ENCODE results near the gene UQCC5. TPM values are rescaled to one million over a fixed set of nuclear protein-coding genes. Genes with fewer than 3 reads are reported as not detected.

The UQCC5 gene
- total and polyA plus RNA-seq, 4 donors = 3.3 to 39.9 (median 6.8) TPM

DNA sequence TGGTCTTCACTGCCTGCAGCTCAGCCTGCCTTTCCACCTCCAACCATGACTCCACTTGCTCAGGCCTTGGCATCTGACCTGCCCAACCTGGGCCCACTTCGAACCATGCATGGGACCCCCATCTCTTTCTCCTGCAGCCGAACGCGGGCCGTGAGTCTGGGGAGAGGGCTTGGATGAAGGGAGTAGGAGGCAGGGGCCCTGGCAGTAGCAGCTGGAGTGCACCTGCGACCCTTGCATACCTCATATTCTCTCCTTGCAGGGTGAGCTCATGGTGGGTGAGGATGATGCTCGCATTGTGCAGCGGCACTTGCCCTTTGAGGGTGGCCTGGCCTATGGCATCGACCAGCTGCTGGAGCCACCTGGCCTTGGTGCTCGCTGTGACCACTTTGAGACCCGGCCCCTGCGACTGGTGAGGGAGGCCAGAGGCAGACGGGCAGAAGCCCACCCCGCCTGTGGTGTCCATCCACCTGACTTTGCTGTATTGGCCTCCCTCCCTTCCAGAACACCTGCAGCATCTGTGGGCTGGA lies 16.2 kb upstream of the UQCC5 start:
- DNase-seq (ENCODE audit: low spot score) = no peak
- Histone ChIP-seq H3K36me3 (ENCODE audit: control insufficient read depth in 4 of 4, insufficient read depth in 3 of 4, low read depth in 1 of 4, low read length in 3 of 4) (no peaks in the 10 kb centered on the region), H3K4me1 (ENCODE audit: control insufficient read depth in 4 of 4, insufficient read depth in 4 of 4, low read length in 3 of 4) (no peaks in the 10 kb centered on the region), H3K27me3 (ENCODE audit: control insufficient read depth in 4 of 4, insufficient read depth in 4 of 4, low read length in 3 of 4) (no peaks in the 10 kb centered on the region), H3K9me3 (ENCODE audit: control insufficient read depth in 4 of 4, low read length in 3 of 4) (no peaks in the 10 kb centered on the region), H3K4me3 (ENCODE audit: low read depth in 1 of 3, low read length in 3 of 3) (no peak overlapping the region), H3K27ac (ENCODE audit: low read depth in 1 of 2, low read length in 2 of 2) (no peak overlapping the region), H3K9ac (ENCODE audit: low read depth in 1 of 2, low read length in 2 of 2) (no peak overlapping the region)
- TF ChIP-seq EGR1 (IDR thresholded peaks at IDR 0.05; ENCODE audit: low read depth in 2 of 2) = no peak
- no peak for TF ChIP-seq GABPA (IDR thresholded peaks at IDR 0.05 in 1 of 2, conservative IDR thresholded peaks at IDR 0.05 in 1 of 2)
- no peak for TF ChIP-seq HNF4G (IDR thresholded peaks at IDR 0.05)
- TF ChIP-seq YY1 (IDR thresholded peaks at IDR 0.05) = no peak
- TF ChIP-seq, protein P1, sequence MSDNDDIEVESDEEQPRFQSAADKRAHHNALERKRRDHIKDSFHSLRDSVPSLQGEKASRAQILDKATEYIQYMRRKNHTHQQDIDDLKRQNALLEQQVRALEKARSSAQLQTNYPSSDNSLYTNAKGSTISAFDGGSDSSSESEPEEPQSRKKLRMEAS (IDR thresholded peaks at IDR 0.05) = no peak
- TF ChIP-seq JUND (IDR thresholded peaks at IDR 0.05) = no peak
- TF ChIP-seq, protein P2, sequence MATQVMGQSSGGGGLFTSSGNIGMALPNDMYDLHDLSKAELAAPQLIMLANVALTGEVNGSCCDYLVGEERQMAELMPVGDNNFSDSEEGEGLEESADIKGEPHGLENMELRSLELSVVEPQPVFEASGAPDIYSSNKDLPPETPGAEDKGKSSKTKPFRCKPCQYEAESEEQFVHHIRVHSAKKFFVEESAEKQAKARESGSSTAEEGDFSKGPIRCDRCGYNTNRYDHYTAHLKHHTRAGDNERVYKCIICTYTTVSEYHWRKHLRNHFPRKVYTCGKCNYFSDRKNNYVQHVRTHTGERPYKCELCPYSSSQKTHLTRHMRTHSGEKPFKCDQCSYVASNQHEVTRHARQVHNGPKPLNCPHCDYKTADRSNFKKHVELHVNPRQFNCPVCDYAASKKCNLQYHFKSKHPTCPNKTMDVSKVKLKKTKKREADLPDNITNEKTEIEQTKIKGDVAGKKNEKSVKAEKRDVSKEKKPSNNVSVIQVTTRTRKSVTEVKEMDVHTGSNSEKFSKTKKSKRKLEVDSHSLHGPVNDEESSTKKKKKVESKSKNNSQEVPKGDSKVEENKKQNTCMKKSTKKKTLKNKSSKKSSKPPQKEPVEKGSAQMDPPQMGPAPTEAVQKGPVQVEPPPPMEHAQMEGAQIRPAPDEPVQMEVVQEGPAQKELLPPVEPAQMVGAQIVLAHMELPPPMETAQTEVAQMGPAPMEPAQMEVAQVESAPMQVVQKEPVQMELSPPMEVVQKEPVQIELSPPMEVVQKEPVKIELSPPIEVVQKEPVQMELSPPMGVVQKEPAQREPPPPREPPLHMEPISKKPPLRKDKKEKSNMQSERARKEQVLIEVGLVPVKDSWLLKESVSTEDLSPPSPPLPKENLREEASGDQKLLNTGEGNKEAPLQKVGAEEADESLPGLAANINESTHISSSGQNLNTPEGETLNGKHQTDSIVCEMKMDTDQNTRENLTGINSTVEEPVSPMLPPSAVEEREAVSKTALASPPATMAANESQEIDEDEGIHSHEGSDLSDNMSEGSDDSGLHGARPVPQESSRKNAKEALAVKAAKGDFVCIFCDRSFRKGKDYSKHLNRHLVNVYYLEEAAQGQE (IDR thresholded peaks at IDR 0.05) = no peak
- TF ChIP-seq SP1 (IDR thresholded peaks at IDR 0.05) = no peak
- no peak for TF ChIP-seq HNF4A (conservative IDR thresholded peaks at IDR 0.05)
- TF ChIP-seq, protein P3, sequence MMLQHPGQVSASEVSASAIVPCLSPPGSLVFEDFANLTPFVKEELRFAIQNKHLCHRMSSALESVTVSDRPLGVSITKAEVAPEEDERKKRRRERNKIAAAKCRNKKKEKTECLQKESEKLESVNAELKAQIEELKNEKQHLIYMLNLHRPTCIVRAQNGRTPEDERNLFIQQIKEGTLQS (IDR thresholded peaks at IDR 0.05) = no peak
- TF ChIP-seq NR2F2 (IDR thresholded peaks at IDR 0.05) = no peak
- TF ChIP-seq TAF1 (conservative IDR thresholded peaks at IDR 0.05) = no peak
- TF ChIP-seq, protein P4, sequence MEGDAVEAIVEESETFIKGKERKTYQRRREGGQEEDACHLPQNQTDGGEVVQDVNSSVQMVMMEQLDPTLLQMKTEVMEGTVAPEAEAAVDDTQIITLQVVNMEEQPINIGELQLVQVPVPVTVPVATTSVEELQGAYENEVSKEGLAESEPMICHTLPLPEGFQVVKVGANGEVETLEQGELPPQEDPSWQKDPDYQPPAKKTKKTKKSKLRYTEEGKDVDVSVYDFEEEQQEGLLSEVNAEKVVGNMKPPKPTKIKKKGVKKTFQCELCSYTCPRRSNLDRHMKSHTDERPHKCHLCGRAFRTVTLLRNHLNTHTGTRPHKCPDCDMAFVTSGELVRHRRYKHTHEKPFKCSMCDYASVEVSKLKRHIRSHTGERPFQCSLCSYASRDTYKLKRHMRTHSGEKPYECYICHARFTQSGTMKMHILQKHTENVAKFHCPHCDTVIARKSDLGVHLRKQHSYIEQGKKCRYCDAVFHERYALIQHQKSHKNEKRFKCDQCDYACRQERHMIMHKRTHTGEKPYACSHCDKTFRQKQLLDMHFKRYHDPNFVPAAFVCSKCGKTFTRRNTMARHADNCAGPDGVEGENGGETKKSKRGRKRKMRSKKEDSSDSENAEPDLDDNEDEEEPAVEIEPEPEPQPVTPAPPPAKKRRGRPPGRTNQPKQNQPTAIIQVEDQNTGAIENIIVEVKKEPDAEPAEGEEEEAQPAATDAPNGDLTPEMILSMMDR (IDR thresholded peaks at IDR 0.05; ENCODE audit: low read depth, low read length, missing input control) = no peak
- no peak for TF ChIP-seq FOXA2 (IDR thresholded peaks at IDR 0.05)
- no peak for TF ChIP-seq RAD21 (IDR thresholded peaks at IDR 0.05)
- TF ChIP-seq FOXA1 (IDR thresholded peaks at IDR 0.05) = no peak
- TF ChIP-seq RXRA (IDR thresholded peaks at IDR 0.05) = no peak
- TF ChIP-seq, protein P5, sequence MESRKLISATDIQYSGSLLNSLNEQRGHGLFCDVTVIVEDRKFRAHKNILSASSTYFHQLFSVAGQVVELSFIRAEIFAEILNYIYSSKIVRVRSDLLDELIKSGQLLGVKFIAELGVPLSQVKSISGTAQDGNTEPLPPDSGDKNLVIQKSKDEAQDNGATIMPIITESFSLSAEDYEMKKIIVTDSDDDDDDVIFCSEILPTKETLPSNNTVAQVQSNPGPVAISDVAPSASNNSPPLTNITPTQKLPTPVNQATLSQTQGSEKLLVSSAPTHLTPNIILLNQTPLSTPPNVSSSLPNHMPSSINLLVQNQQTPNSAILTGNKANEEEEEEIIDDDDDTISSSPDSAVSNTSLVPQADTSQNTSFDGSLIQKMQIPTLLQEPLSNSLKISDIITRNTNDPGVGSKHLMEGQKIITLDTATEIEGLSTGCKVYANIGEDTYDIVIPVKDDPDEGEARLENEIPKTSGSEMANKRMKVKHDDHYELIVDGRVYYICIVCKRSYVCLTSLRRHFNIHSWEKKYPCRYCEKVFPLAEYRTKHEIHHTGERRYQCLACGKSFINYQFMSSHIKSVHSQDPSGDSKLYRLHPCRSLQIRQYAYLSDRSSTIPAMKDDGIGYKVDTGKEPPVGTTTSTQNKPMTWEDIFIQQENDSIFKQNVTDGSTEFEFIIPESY (IDR thresholded peaks at IDR 0.05) = no peak
- 94% methylated on average over 14 of the region's 14 CpGs for WGBS

Data from liver (tissue), 9 donors.